Breast epithelium (tissue), 3 donors: ENCODE data around the gene DRGX.

ENCODE experiments used
- CTCF ChIP-seq, 3 donors: fragments of 450-650 bp; IDR thresholded peaks; one replicate each; pipeline ENCODE4 v1.5.1; 2016 to 2017; ENCODE audit warnings: antibody characterized with exemption in 3 of 3, mild to moderate bottlenecking in 3 of 3, moderate library complexity in 3 of 3
- POLR2A ChIP-seq: fragments of 450-650 bp; IDR thresholded peaks from one replicate; pipeline ENCODE4 v1.6.1; 2016; ENCODE audit warnings: antibody characterized with exemption, mild to moderate bottlenecking, moderate library complexity

- no peak for TF ChIP-seq CTCF (IDR thresholded peaks at IDR 0.05)
- TF ChIP-seq POLR2A: no peak
These were observed 73.3 kb downstream of the DRGX start for GRCh38 chr10:49322371-49323170.
